IPS-18c (cell line): ENCODE data around the gene SLC45A1.
"Not testable (repeated sequence)": the region's sequence is repeated elsewhere in the genome, so short reads cannot be mapped to it uniquely, and the experiment has no call there.

Experiments used
- H3K4me3 ChIP-seq: 2 replicates; pipeline ENCODE4 v1.7.0; 2013; ENCODE audit warnings: low read depth, mild to moderate bottlenecking, low read length, moderate library complexity; ENCODE audit not compliant: insufficient read depth
- H3K9me3 ChIP-seq: one replicate; pipeline ENCODE4 v1.6.1; 2013; ENCODE audit warnings: mild to moderate bottlenecking, low read length, moderate library complexity; ENCODE audit not compliant: control insufficient read depth, insufficient read depth

Gene SLC45A1

DNA sequence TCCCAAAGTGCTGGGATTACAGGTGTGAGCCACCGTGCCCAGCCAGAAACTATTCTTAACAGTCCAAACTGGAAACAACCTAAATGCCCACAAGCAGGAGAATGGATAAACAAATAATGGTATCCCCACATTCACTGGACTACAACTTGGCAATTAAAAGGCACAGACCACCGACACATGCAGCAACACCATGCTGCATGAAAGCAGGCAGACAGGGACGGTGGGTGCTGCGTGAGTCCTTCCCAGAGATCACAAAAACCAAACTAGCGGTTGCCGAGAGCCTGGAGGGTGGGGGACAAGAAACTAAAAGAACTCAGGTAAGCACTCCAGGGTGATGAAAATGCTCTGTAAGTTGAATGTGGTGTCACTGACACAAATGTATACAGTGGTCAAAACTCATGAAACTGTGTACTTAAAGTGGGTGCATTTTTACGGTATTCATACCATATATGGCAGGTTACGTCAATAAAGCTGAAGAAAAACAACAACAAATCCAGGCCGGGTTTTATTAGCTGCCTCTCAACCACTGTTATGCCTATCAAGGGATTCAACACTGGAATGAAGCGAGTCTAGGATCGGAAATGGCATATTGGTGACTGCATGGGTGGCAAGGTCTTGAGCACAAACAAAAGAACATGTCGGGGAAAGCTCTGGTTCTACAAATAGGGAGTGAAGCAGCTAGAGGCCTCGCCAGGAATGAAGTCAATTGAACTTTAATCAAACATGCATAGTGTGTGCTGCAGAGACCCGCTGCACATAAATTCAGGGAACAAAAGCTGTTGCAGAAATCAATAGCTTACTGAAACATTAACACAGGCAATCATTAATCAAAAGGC is 52.4 kb downstream of the SLC45A1 start:
- H3K9me3 ChIP-seq: no peaks in the 10 kb centered on the region

GRCh38 chr1:8370905-8371315 is 53.0 kb downstream of the SLC45A1 start:
- Histone ChIP-seq H3K4me3 (no peak overlapping the region), H3K9me3 (no peaks in the 10 kb centered on the region)

More for the DNA sequence above, 52.4 kb downstream of the SLC45A1 start:
- no peak overlapping the region for H3K4me3 ChIP-seq

- H3K4me3 ChIP-seq: no peak overlapping the region
These were observed 53.6 kb downstream of the SLC45A1 start for GRCh38 chr1:8371372-8371991.

DNA sequence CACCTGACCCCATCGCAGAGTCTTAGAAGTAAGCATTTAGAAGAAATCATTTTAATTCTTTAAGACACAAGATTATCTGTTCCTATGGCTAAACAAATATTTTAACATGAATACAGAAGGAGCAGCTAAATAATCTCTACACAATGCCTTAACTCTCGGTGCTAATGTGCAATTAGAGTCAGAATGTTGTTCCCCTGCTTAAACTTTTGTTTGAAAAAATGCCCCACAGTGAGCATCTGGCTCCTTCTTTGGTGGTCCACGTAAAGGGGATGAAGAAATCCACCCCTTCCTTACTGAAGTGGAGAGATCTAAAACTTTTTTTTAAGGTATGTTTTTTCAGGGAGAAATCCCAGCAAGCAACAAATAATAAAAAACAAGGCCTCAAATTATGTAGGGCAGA is 55.2 kb downstream of the SLC45A1 start:
- H3K9me3 ChIP-seq: no peaks in the 10 kb centered on the region
- H3K4me3 ChIP-seq: no peak overlapping the region

More at GRCh38 chr1:8371372-8371991, 53.6 kb downstream of the SLC45A1 start:
- H3K9me3 ChIP-seq: no peaks in the 10 kb centered on the region

DNA sequence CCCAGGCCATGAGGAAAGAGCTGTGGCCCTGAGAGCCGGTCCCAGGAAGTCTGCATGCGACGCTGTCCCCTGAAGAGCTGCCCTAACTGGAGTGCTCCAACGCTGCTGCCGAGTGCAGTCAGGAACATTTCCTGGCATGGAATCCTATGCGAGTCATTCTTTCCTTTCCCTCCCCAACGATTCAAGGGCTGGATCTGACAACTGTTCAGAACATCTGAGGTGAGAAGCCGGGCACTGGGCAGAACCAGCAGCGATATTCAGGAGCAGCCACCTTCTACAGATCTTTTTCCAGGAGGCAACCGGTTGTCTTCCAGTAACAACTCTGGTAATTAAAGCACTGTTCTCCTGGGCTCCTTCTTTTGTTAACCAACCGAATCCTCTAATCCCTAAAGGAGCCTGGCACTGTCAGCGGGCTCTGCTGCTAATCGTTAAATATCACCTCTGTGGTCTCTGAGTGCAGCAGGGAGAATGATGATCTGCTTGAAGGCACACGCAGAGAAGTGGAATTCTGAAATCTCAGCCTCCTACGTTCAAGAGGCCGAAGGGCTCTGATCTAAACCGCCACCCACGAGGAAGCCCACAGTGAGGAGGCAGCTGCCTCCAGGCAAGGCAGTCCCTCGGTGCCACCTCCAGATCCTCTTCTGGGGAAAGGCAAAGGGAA is 55.8 kb downstream of the SLC45A1 start:
- no peak overlapping the region for H3K4me3 ChIP-seq
- no peaks in the 10 kb centered on the region for H3K9me3 ChIP-seq

GRCh38 chr1:8374356-8374755 is 56.4 kb downstream of the SLC45A1 start:
- Histone ChIP-seq H3K9me3 (peaks cover 2% of the 10 kb centered on the region), H3K4me3 (no peak overlapping the region)

DNA sequence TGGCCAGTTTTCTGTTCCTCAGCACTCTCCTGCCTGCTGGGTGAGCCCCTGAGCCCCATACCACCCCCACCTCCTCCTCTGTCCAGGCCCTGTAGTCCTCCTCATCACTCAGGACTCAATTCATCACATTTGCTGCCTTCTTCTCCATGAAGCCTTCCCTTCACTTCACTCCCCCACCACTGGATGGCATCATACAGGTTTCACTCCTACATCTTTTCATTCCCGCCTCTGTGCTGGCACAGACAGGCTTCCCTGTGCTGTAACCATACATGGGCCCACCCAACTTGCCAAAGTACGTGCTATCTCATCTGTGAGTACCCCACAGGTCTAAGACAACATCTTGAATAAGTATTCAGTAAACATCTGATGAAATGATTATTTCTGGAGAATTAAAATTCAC is 56.9 kb downstream of the SLC45A1 start:
- H3K9me3 ChIP-seq: peaks cover 2% of the 10 kb centered on the region

GRCh38 chr1:8376358-8376840 is 58.5 kb downstream of the SLC45A1 start:
- Histone ChIP-seq H3K4me3 (no peak overlapping the region), H3K9me3 (peaks cover 2% of the 10 kb centered on the region)

More for the DNA sequence above, 56.9 kb downstream of the SLC45A1 start:
- H3K4me3 ChIP-seq: no peak overlapping the region

DNA sequence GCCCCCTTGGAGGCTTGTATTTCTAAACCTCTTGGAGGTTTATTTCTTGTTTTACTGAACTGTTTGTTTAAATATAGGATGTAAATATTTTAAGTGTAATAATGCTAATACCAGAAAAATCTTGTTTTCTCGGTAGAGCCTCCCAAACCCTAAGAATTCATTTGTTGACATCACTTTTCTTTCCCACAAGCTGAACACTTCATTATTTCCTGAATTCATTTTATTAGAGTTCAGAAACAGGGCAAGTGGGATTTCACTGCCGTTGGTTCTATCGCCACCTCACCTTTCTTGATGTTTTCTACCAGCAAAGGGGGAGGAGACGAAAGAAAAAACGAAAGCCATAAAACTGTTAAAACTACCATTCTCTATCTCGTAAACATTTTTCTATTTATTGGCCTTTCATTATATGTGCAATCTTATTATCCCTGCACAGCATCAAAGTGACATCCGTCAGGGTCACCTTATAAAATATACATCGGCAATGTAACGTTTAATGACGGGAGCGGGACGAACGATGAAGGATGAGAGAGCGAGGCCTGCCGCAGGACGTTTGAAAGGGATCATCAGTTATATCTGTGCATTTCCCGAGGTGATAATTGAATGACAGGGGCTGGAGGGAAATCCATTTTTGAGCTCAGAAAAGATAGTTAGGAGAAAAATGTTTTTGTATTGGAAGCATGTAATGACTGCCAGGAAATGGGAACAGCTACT is 59.5 kb downstream of the SLC45A1 start:
- H3K9me3 ChIP-seq: peaks cover 2% of the 10 kb centered on the region
- no peak overlapping the region for H3K4me3 ChIP-seq

DNA sequence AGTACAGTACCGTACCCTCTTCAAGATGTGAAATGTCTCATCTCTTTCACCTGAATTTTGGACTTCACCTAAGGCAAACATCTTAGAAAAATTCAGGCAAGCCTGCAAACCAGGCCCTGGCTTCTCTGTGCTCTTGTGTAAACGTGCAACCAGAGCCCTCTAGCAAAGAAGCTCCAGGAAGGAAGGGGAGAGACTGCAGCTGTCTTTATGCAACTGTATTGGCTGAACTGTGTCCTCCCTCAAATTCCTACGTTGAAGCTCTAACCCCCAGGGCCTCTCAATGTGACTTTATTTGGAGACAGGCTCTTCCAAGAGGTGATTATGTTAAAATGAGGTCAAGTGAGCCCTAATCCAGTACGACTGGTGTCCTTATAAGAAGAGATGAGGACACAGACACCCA is 60.3 kb downstream of the SLC45A1 start:
- H3K4me3 ChIP-seq: no peak overlapping the region
- peaks cover 2% of the 10 kb centered on the region for H3K9me3 ChIP-seq

DNA sequence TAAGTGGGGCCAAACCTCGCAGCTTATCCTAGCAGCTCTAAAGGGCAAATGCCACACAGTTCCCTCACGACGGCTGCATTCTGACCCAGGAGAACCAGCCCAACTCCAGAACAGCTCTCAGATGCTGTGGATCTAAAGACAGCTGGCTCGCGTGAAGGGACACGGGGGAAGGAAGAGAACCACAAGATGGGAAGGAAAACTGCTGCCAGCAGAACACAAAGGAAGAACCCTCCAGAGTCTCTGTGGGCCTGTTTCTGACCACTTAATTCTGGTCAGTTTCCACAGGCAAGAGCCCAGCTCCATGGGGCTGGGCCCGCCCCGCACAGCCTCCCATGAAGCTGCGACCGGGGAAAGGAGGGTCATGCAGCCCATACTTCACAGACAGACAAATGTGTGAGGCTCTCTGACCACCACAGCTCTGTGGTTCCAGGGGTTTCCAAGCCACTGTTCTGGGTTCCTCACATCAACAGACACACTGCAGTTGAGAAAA is 61.1 kb downstream of the SLC45A1 start:
- H3K4me3 ChIP-seq: no peak overlapping the region
- H3K9me3 ChIP-seq: peaks cover 2% of the 10 kb centered on the region

- Histone ChIP-seq H3K9me3 (peaks cover 2% of the 10 kb centered on the region), H3K4me3 (no peak overlapping the region)
These were observed 61.7 kb downstream of the SLC45A1 start for GRCh38 chr1:8379513-8380186.

GRCh38 chr1:8380310-8380709 is 62.4 kb downstream of the SLC45A1 start:
- H3K9me3 ChIP-seq, H3K4me3 ChIP-seq: not testable (repeated sequence)

DNA sequence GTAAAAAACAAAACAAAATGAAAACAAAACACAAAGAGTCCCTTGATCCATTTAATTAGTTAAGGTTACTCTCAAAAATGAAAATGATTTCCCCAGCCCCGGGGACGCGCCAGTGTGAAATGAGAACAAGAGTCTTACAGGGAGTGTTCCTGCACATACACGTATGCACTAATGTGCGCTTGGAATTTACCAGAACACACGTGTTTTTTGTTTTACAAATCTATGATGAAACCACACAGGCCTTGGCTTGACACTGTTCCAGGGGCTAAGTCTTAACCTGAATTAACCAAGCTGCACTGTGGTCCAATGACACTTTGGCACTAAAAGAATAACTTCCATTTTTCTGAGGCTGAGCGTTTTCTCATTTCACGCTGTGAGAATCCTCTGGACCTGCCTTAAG is 63.7 kb downstream of the SLC45A1 start:
- no peak overlapping the region for H3K4me3 ChIP-seq
- peaks cover 2% of the 10 kb centered on the region for H3K9me3 ChIP-seq

GRCh38 chr1:8382051-8382505 is 64.2 kb downstream of the SLC45A1 start:
- H3K4me3 ChIP-seq: no peak overlapping the region
- H3K9me3 ChIP-seq: peaks cover 2% of the 10 kb centered on the region

- H3K9me3 ChIP-seq: peaks cover 2% of the 10 kb centered on the region
- no peak overlapping the region for H3K4me3 ChIP-seq
These were observed 64.9 kb downstream of the SLC45A1 start for GRCh38 chr1:8382608-8383505.
